ENCODE measurements around the gene CLEC20A.

CLEC20A gene

GRCh38 chr1:178497903-178498478 is 1.2 kb upstream of the CLEC20A start:
- CTCF ChIA-PET, result no interaction called here
- TF ChIP-seq ZNF701 (tag by site-specific recombination; IDR thresholded peaks at IDR 0.05), result no peak
- no peak for TF ChIP-seq ZNF391 (tag by site-specific recombination; IDR thresholded peaks at IDR 0.05; ENCODE audit: borderline replicate concordance, low read depth)
- no peak for TF ChIP-seq ZNF354C (tag by site-specific recombination; IDR thresholded peaks at IDR 0.05; ENCODE audit: borderline replicate concordance, low read depth)
- no peak for TF ChIP-seq REPIN1 (tag by site-specific recombination; IDR thresholded peaks at IDR 0.05; ENCODE audit: low read depth)
- TF ChIP-seq, protein P1, sequence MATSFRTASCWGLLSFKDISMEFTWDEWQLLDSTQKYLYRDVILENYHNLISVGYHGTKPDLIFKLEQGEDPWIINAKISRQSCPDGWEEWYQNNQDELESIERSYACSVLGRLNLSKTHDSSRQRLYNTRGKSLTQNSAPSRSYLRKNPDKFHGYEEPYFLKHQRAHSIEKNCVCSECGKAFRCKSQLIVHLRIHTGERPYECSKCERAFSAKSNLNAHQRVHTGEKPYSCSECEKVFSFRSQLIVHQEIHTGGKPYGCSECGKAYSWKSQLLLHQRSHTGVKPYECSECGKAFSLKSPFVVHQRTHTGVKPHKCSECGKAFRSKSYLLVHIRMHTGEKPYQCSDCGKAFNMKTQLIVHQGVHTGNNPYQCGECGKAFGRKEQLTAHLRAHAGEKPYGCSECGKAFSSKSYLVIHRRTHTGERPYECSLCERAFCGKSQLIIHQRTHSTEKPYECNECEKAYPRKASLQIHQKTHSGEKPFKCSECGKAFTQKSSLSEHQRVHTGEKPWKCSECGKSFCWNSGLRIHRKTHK (tag by site-specific recombination; IDR thresholded peaks at IDR 0.05), result no peak
- TF ChIP-seq ZIC2 (tag by site-specific recombination; IDR thresholded peaks at IDR 0.05), result no peak
- TF ChIP-seq OSR2 (tag by site-specific recombination; IDR thresholded peaks at IDR 0.05), result no peak
- no peak overlapping the region for H3K27ac ChIP-seq (ENCODE audit: extremely low read depth, low read depth, low read length)

GRCh38 chr1:178495741-178496409 is 889 bp downstream of the CLEC20A start:
- Histone ChIP-seq H3K27ac (ENCODE audit: extremely low read depth, low read depth, low read length) (no peak overlapping the region), H3K4me3 (ENCODE audit: low read depth, low read length) (no peak overlapping the region), H3K4me1 (ENCODE audit: control insufficient read depth, insufficient read depth, low read length) (no peaks in the 10 kb centered on the region), H3K36me3 (ENCODE audit: control insufficient read depth in 2 of 2, insufficient read depth in 1 of 2, low read length in 2 of 2) (no peaks in the 10 kb centered on the region), H3K9me3 (ENCODE audit: control insufficient read depth, insufficient read depth, low read depth, low read length) (no peaks in the 10 kb centered on the region)
- POLR2A ChIA-PET, result interaction anchor here (1.4 kb wide), 1 partner anchor 25 kb away, joined by 4 read pairs; no protein-coding TSS in a partner anchor
- TF ChIP-seq ZSCAN5A (tag by site-specific recombination; IDR thresholded peaks at IDR 0.05), result no peak
- no peak for TF ChIP-seq ZBTB48 (tag by site-specific recombination; IDR thresholded peaks at IDR 0.05)
- TF ChIP-seq ZNF626 (tag by site-specific recombination; IDR thresholded peaks at IDR 0.05), result no peak
- no peak for TF ChIP-seq ZNF514 (tag by site-specific recombination; IDR thresholded peaks at IDR 0.05)
- no peak for TF ChIP-seq ZFP3 (tag by site-specific recombination; IDR thresholded peaks at IDR 0.05; ENCODE audit: low read depth)
- no peak for TF ChIP-seq YY2 (tag by site-specific recombination; IDR thresholded peaks at IDR 0.05)
- no peak for TF ChIP-seq ZNF571 (tag by site-specific recombination; IDR thresholded peaks at IDR 0.05)
- no peak for TF ChIP-seq ZNF138 (tag by site-specific recombination; IDR thresholded peaks at IDR 0.05; ENCODE audit: borderline replicate concordance)
- TF ChIP-seq, protein P2, sequence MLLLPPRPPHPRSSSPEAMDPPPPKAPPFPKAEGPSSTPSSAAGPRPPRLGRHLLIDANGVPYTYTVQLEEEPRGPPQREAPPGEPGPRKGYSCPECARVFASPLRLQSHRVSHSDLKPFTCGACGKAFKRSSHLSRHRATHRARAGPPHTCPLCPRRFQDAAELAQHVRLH (tag by site-specific recombination; IDR thresholded peaks at IDR 0.05), result no peak
- no peak for TF ChIP-seq TCF7L2 (IDR thresholded peaks at IDR 0.05; ENCODE audit: borderline replicate concordance, low read depth, low read length)
- TF ChIP-seq, protein P3, sequence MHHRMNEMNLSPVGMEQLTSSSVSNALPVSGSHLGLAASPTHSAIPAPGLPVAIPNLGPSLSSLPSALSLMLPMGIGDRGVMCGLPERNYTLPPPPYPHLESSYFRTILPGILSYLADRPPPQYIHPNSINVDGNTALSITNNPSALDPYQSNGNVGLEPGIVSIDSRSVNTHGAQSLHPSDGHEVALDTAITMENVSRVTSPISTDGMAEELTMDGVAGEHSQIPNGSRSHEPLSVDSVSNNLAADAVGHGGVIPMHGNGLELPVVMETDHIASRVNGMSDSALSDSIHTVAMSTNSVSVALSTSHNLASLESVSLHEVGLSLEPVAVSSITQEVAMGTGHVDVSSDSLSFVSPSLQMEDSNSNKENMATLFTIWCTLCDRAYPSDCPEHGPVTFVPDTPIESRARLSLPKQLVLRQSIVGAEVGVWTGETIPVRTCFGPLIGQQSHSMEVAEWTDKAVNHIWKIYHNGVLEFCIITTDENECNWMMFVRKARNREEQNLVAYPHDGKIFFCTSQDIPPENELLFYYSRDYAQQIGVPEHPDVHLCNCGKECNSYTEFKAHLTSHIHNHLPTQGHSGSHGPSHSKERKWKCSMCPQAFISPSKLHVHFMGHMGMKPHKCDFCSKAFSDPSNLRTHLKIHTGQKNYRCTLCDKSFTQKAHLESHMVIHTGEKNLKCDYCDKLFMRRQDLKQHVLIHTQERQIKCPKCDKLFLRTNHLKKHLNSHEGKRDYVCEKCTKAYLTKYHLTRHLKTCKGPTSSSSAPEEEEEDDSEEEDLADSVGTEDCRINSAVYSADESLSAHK (tag by site-specific recombination; IDR thresholded peaks at IDR 0.05), result no peak
- no peak for TF ChIP-seq MEIS1 (CRISPR knock-in tag; IDR thresholded peaks at IDR 0.05; ENCODE audit: borderline replicate concordance)
- TF ChIP-seq, protein P4, sequence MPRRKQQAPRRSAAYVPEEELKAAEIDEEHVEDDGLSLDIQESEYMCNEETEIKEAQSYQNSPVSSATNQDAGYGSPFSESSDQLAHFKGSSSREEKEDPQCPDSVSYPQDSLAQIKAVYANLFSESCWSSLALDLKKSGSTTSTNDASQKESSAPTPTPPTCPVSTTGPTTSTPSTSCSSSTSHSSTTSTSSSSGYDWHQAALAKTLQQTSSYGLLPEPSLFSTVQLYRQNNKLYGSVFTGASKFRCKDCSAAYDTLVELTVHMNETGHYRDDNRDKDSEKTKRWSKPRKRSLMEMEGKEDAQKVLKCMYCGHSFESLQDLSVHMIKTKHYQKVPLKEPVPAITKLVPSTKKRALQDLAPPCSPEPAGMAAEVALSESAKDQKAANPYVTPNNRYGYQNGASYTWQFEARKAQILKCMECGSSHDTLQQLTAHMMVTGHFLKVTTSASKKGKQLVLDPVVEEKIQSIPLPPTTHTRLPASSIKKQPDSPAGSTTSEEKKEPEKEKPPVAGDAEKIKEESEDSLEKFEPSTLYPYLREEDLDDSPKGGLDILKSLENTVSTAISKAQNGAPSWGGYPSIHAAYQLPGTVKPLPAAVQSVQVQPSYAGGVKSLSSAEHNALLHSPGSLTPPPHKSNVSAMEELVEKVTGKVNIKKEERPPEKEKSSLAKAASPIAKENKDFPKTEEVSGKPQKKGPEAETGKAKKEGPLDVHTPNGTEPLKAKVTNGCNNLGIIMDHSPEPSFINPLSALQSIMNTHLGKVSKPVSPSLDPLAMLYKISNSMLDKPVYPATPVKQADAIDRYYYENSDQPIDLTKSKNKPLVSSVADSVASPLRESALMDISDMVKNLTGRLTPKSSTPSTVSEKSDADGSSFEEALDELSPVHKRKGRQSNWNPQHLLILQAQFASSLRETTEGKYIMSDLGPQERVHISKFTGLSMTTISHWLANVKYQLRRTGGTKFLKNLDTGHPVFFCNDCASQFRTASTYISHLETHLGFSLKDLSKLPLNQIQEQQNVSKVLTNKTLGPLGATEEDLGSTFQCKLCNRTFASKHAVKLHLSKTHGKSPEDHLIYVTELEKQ (tag by site-specific recombination; IDR thresholded peaks at IDR 0.05; ENCODE audit: borderline replicate concordance), result no peak
- TF ChIP-seq ZNF354C (tag by site-specific recombination; IDR thresholded peaks at IDR 0.05; ENCODE audit: borderline replicate concordance, low read depth), result no peak
- CTCF ChIA-PET, result interaction anchor here (0.5 kb wide), 1 partner anchor 115 kb away, joined by 4 read pairs; no protein-coding TSS in a partner anchor

More at GRCh38 chr1:178497903-178498478, 1.2 kb upstream of the CLEC20A start:
- Histone ChIP-seq H3K4me1 (ENCODE audit: control insufficient read depth, insufficient read depth, low read length) (no peaks in the 10 kb centered on the region), H3K4me3 (ENCODE audit: low read depth, low read length) (no peak overlapping the region), H3K36me3 (ENCODE audit: control insufficient read depth in 2 of 2, insufficient read depth in 1 of 2, low read length in 2 of 2) (no peaks in the 10 kb centered on the region), H3K9me3 (ENCODE audit: control insufficient read depth, insufficient read depth, low read depth, low read length) (no peaks in the 10 kb centered on the region)
- POLR2A ChIA-PET, result interaction anchor here (0.9 kb wide), 1 partner anchor 187 kb away, joined by 3 read pairs; no protein-coding TSS in a partner anchor
